Naive thymus-derived CD4-positive, alpha-beta T cell (primary cell): ENCODE data around the gene GRK4. TPM values are rescaled to one million over a fixed set of nuclear protein-coding genes. Genes with fewer than 3 reads are reported as not detected.
"Not testable (repeated sequence)": the region's sequence is repeated elsewhere in the genome, so short reads cannot be mapped to it uniquely, and the experiment has no call there.

Source experiments
- ATAC-seq: fragments of 150-1000 bp; cut with Tn5 transposase; 2 replicates; pipeline ENCODE4 v1.10.0; 2021; ENCODE audit warnings: mild to moderate bottlenecking, moderate library complexity
- CTCF ChIA-PET: fragments of 350-600 bp; sonication (Branson Sonifier 250); formaldehyde crosslinking; loops from one replicate; lab custom pipeline; 2021; ENCODE audit warnings: antibody characterized with exemption; lab: Charles Lee
- POLR2A ChIA-PET: fragments of 350-600 bp; sonication (Branson Sonifier 250); formaldehyde crosslinking; loops from one replicate; lab custom pipeline; 2021; ENCODE audit warnings: antibody characterized with exemption, inconsistent platforms; lab: Charles Lee
- DNase-seq, 9 donors: peaks; one replicate each; pipeline versions ENCODE4 v3.0.0 to v3.0.0-alpha.2; 2020 to 2022; ENCODE audit warnings: mixed read lengths in 1 of 9
- H3K27ac ChIP-seq: one replicate; pipeline ENCODE4 v1.7.0; 2013; ENCODE audit warnings: mild to moderate bottlenecking, low read depth, low read length, moderate library complexity
- H3K27me3 ChIP-seq, 2 donors: one replicate each; pipeline ENCODE4 v1.7.0; 2013; ENCODE audit warnings: low read length in 2 of 2, mild to moderate bottlenecking in 2 of 2, moderate library complexity in 2 of 2; ENCODE audit not compliant: control insufficient read depth in 2 of 2, insufficient read depth in 2 of 2
- H3K36me3 ChIP-seq, 3 experiments: 1 replicate in 2 of 3; 2 replicates in 1 of 3; pipeline ENCODE4 v1.7.0; 2013; ENCODE audit warnings: low read length in 3 of 3, mild to moderate bottlenecking in 3 of 3, moderate library complexity in 1 of 3; ENCODE audit not compliant: insufficient read depth in 3 of 3, control insufficient read depth in 2 of 3
- H3K4me1 ChIP-seq, 2 donors: one replicate each; pipeline ENCODE4 v1.7.0; 2013; ENCODE audit warnings: low read length in 2 of 2, mild to moderate bottlenecking in 2 of 2, moderate library complexity in 1 of 2; ENCODE audit not compliant: control insufficient read depth in 2 of 2, insufficient read depth in 2 of 2
- H3K4me3 ChIP-seq: 2 replicates; pipeline ENCODE4 v1.7.0; 2013; ENCODE audit warnings: mild to moderate bottlenecking, low read length
- H3K9me3 ChIP-seq, 3 experiments: 1 replicate in 2 of 3; 2 replicates in 1 of 3; pipeline ENCODE4 v1.7.0; 2013; ENCODE audit warnings: low read length in 3 of 3; ENCODE audit not compliant: control insufficient read depth in 2 of 3
- H3K27ac Mint-ChIP-seq, 9 donors: one replicate each; pipeline ENCODE4 v1.8.0; 2020 to 2022; ENCODE audit warnings: mixed read lengths in 9 of 9, mild to moderate bottlenecking in 8 of 9, moderate library complexity in 5 of 9, inconsistent platforms in 2 of 9
- H3K27me3 Mint-ChIP-seq, 5 donors: one replicate each; pipeline ENCODE4 v1.8.0; 2021 to 2022; ENCODE audit warnings: mixed read lengths in 5 of 5, mild to moderate bottlenecking in 1 of 5
- H3K36me3 Mint-ChIP-seq, 5 donors: one replicate each; pipeline ENCODE4 v1.8.0; 2020 to 2022; ENCODE audit warnings: mixed read lengths in 5 of 5, mild to moderate bottlenecking in 3 of 5, inconsistent platforms in 1 of 5
- H3K4me1 Mint-ChIP-seq, 7 donors: one replicate each; pipeline ENCODE4 v1.8.0; 2020 to 2022; ENCODE audit warnings: mixed read lengths in 7 of 7, mild to moderate bottlenecking in 3 of 7, inconsistent platforms in 1 of 7
- H3K4me3 Mint-ChIP-seq, 10 donors: one replicate each; pipeline ENCODE4 v1.8.0; 2020 to 2022; ENCODE audit warnings: mild to moderate bottlenecking in 10 of 10, mixed read lengths in 10 of 10, moderate library complexity in 6 of 10, inconsistent platforms in 2 of 10
- H3K9me3 Mint-ChIP-seq, 11 donors: one replicate each; pipeline ENCODE4 v1.8.0; 2020 to 2022; ENCODE audit warnings: mixed read lengths in 11 of 11, mild to moderate bottlenecking in 4 of 11, inconsistent platforms in 1 of 11, moderate library complexity in 1 of 11
- intact Hi-C, 2 donors: fragments of 100-400 bp; cut with micrococcal nuclease; formaldehyde crosslinking; loops; one replicate each; pipeline ENCODE4 v1.15.1; 2023
- polyA plus RNA-seq, 2 donors: library from polyadenylated mRNA; unstranded; fragments of 300-500 nt; fragmentation: Illumina TruSeq; gene quantifications; one replicate each; pipeline ENCODE4 v1.2.3, GENCODE V29; 2021
- total RNA-seq, 6 experiments: library from RNA in 5 of 6; stranded (reverse) in 5 of 6; gene quantifications; 1 replicate in 5 of 6; 2 replicates in 1 of 6; pipeline ENCODE4 v1.2.3 and lab custom pipeline; 2021 to 2026

GRK4 gene
- total and polyA plus RNA-seq, 7 experiments from 2014 or later = 1.7 to 4.0 (median 2.1) TPM

GRCh38 chr4:2944091-2944482 lies 19.3 kb upstream of the GRK4 start:
- CTCF ChIA-PET = interaction anchor here (0.6 kb wide), 1 partner anchor 218 kb away, joined by 3 read pairs; no protein-coding TSS in a partner anchor
- H3K27ac Mint-ChIP-seq = peak overlapping the region in 2 of 9 donors; percentile 28 to 84

DNA sequence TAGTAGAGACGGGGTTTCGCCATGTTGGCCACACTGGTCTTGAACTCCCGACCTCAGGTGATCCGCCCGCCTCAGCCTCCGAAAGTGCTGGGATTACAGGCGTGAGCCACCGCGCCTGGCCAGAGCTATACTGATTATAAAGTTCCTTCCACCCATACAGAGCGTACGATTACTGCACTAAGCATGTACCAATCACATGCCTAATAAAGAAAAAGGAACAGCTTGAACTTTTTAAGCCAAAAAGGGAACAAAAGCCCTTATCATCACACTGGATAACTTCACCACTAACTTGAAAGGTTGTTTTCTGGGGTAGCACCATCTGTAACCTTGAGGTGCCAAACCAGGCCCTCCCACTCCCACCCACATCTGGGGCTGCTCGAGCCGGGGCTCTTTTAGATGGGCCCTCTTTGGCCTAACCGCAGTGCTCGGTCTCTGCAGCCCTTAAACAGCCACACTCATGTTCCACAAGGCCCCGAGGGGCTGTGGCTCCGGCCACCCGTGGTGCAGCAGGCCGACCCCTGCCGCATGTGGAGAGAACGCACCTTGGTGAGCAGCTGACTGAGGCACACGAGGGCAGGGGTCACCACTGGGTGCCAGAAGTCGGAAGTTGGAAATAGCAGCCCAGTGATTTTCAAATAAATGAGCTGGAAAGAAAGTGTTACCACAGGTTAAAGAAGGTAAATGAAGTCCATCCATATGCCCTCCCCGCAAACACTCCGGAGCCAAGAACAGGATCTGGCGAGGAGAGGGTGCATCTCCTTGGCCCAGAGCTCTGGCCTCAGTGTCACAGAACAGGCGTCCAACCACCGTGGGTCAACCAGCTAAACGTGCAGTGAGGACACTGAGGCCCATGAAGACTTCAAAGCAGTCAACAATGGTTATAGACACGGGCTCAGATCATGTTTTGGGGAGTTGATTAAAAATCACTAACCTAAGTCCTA lies 18.5 kb upstream of the GRK4 start:
- POLR2A ChIA-PET = interaction anchor here (0.7 to 1.3 kb wide), 5 partner anchors 9 to 529 kb away, joined by 3 to 7 read pairs (median 4); partner anchors contain the start of genes GRK4 and NOP14
- H3K9me3 ChIP-seq = no peaks in the 10 kb centered on the region
- no peak overlapping the region for H3K4me3 ChIP-seq
- Mint-ChIP-seq H3K4me1 (peaks cover 0 to 16% (median under 1%) of the 10 kb centered on the region in 7 donors), H3K27ac (no peak overlapping the region), H3K4me3 (no peak overlapping the region), H3K36me3 (peaks cover 12 to 39% (median 21%) of the 10 kb centered on the region in 5 donors), H3K9me3 (peaks cover 0 to 1% (median 0%) of the 10 kb centered on the region in 11 donors), H3K27me3 (no peaks in the 10 kb centered on the region)
- intact Hi-C loops = no loop called here
- CTCF ChIA-PET = interaction anchor here (0.6 to 1.0 kb wide), 3 partner anchors 9 to 217 kb away, joined by 3 to 5 read pairs (median 3); no protein-coding TSS in a partner anchor
- H3K27me3 ChIP-seq = no peaks in the 10 kb centered on the region
- ATAC-seq = no peak
- peaks cover 0 to 19% of the 10 kb centered on the region in 2 donors for H3K4me1 ChIP-seq
- peaks cover 27 to 98% (median 30%) of the 10 kb centered on the region in 3 experiments for H3K36me3 ChIP-seq
- no peak for DNase-seq
- H3K27ac ChIP-seq = no peak overlapping the region

More at GRCh38 chr4:2944091-2944482, 19.3 kb upstream of the GRK4 start:
- H3K27me3 ChIP-seq = no peaks in the 10 kb centered on the region
- POLR2A ChIA-PET = interaction anchor here (0.9 to 1.1 kb wide), 3 partner anchors 8 to 19 kb away, joined by 3 to 4 read pairs (median 4); partner anchors contain the start of genes GRK4 and NOP14
- no peak overlapping the region for H3K27ac ChIP-seq
- no peak for ATAC-seq
- no peak overlapping the region for H3K4me3 Mint-ChIP-seq
- DNase-seq = no peak
- H3K27me3 Mint-ChIP-seq = no peaks in the 10 kb centered on the region
- H3K4me1 Mint-ChIP-seq = peaks cover 0 to 16% (median 2%) of the 10 kb centered on the region in 7 donors
- no peaks in the 10 kb centered on the region for H3K9me3 ChIP-seq
- intact Hi-C loops = no loop called here
- no peak overlapping the region for H3K4me3 ChIP-seq
- H3K36me3 ChIP-seq = peaks cover 21 to 98% (median 24%) of the 10 kb centered on the region in 3 experiments
- peaks cover 0 to 1% (median 0%) of the 10 kb centered on the region in 11 donors for H3K9me3 Mint-ChIP-seq
- H3K4me1 ChIP-seq = peaks cover 0 to 19% of the 10 kb centered on the region in 2 donors
- H3K36me3 Mint-ChIP-seq = peaks cover 12 to 38% (median 23%) of the 10 kb centered on the region in 5 donors

DNA sequence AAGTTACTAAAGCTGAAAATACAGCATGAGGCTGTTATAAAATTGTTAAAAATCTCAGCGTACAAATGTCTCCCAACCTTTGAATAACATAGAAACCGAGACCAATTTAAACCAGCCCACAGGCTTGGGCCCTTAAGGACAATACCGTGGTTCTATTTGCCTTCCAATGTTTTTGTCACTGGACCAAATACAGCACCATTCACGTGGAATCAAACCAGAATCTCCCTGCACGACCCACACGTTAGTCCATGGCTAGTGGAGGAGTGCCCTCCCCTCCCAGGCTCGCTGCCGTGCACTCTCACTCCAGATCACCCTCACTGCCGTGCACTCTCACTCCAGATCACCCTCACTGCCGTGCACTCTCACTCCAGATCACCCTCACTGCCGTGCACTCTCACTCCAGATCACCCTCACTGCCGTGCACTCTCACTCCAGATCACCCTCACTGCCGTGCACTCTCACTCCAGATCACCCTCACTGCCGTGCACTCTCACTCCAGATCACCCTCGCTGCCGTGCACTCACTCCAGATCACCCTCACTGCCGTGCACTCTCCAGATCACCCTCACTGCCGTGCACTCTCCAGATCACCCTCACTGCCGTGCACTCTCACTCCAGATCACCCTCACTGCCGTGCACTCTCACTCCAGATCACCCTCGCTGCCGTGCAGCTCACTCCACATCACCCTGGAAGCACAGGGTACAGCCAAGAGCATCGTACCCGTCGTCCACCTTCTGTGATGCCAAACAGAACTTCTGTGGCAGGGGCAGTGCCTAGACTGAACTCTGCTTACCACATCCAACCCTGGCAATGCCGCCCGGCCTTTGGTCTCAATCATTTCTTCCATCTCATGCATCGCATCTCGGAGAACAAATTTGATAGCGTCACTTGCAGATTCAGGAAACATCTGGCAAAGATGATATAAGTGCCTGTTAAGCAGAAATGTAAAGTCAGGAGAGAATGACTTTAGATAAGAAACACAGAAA lies 17.5 kb upstream of the GRK4 start:
- intact Hi-C loops, H3K27me3 ChIP-seq, ATAC-seq, H3K27me3 Mint-ChIP-seq, DNase-seq, H3K9me3 ChIP-seq, H3K9me3 Mint-ChIP-seq, H3K4me3 Mint-ChIP-seq, H3K4me3 ChIP-seq, H3K27ac ChIP-seq: not testable (repeated sequence)
- ChIA-PET POLR2A (interaction anchor here (0.7 to 1.8 kb wide), 4 partner anchors 10 to 530 kb away, joined by 3 to 9 read pairs (median 5); no protein-coding TSS in a partner anchor), CTCF (interaction anchor here (1.0 kb wide), 1 partner anchor 10 kb away, joined by 3 read pairs; no protein-coding TSS in a partner anchor)
- Mint-ChIP-seq H3K27ac (peak overlapping the region in 2 of 9 donors; percentile 48 to 82), H3K4me1 (peaks cover 0 to 14% (median 4%) of the 10 kb centered on the region in 7 donors), H3K36me3 (peaks cover 12 to 43% (median 30%) of the 10 kb centered on the region in 5 donors)
- H3K36me3 ChIP-seq = peaks cover 33 to 98% (median 34%) of the 10 kb centered on the region in 3 experiments
- peaks cover 0 to 16% of the 10 kb centered on the region in 2 donors for H3K4me1 ChIP-seq

DNA sequence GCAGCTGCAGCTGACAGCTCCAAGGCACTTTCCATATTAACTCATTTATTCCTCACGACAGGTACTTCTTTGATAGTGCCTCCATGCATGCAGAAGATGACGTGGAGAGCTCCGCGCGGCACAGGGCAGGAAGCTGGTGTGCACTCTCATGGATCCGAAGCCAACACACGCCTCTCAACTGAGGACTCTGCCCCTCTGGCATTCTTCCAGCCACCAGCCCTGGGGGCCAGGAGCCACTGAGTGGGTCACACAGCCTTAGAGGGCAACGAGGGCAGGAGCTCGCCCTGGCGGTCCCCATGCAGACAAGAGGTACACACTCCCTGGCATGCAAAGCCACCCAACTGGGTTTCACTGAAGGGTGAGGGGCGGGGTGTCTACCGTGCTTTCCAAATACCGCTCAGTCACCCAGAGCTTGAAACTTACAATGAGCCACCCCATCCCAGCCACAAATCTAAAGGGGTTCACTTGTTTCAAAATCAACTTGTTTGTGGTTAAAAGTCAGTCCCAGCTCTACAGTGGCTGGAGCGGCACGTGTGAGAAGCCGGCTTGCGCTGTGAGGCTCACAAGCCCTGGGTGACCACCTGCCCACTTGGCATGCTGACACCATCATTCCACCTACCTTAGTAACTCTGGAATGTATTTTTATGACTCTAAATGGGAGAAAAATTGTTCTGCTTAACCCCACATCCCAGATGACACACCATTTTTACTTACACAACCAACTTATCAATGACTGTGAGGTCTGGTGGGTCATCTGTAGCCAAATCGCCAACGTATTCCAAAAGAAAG lies 16.4 kb upstream of the GRK4 start:
- peaks cover 0 to 5% of the 10 kb centered on the region in 2 donors for H3K4me1 ChIP-seq
- ChIA-PET POLR2A (interaction anchor here (0.6 to 1.8 kb wide), 4 partner anchors 11 to 256 kb away, joined by 3 to 9 read pairs (median 4); no protein-coding TSS in a partner anchor), CTCF (interaction anchor here (1.1 kb wide), 1 partner anchor 182 kb away, joined by 3 read pairs; no protein-coding TSS in a partner anchor)
- no peak overlapping the region for H3K27ac ChIP-seq
- H3K36me3 ChIP-seq = peaks cover 34 to 98% (median 35%) of the 10 kb centered on the region in 3 experiments
- Mint-ChIP-seq H3K4me1 (peaks cover 0 to 13% (median 4%) of the 10 kb centered on the region in 7 donors), H3K9me3 (no peaks in the 10 kb centered on the region), H3K27ac (peak overlapping the region in 2 of 9 donors; percentile 39 to 63), H3K27me3 (no peaks in the 10 kb centered on the region), H3K36me3 (peaks cover 12 to 48% (median 30%) of the 10 kb centered on the region in 5 donors), H3K4me3 (no peak overlapping the region)
- no peak for ATAC-seq
- H3K27me3 ChIP-seq = no peaks in the 10 kb centered on the region
- intact Hi-C loops = no loop called here
- H3K9me3 ChIP-seq = no peaks in the 10 kb centered on the region
- H3K4me3 ChIP-seq = no peak overlapping the region
- no peak for DNase-seq

- H3K36me3 Mint-ChIP-seq = peaks cover 12 to 52% (median 30%) of the 10 kb centered on the region in 5 donors
- ATAC-seq = no peak
- ChIA-PET CTCF (no interaction called here), POLR2A (interaction anchor here (1.0 to 1.8 kb wide), 2 partner anchors 12 to 133 kb away, joined by 3 to 9 read pairs; no protein-coding TSS in a partner anchor)
- no peak overlapping the region for H3K4me3 Mint-ChIP-seq
- intact Hi-C loops = no loop called here
- DNase-seq = no peak
- H3K9me3 ChIP-seq = no peaks in the 10 kb centered on the region
- H3K27ac Mint-ChIP-seq = peak overlapping the region in 2 of 9 donors; percentile 9 to 26
- H3K27me3 ChIP-seq = no peaks in the 10 kb centered on the region
- no peaks in the 10 kb centered on the region for H3K27me3 Mint-ChIP-seq
- no peaks in the 10 kb centered on the region for H3K4me1 ChIP-seq
- H3K4me3 ChIP-seq = no peak overlapping the region
- H3K36me3 ChIP-seq = peaks cover 35 to 97% (median 36%) of the 10 kb centered on the region in 3 experiments
- no peak overlapping the region for H3K27ac ChIP-seq
- peaks cover 0 to 11% (median 4%) of the 10 kb centered on the region in 7 donors for H3K4me1 Mint-ChIP-seq
- no peaks in the 10 kb centered on the region for H3K9me3 Mint-ChIP-seq
Observed at GRCh38 chr4:2947926-2948325, 15.4 kb upstream of the GRK4 start.
